Stimulated activated CD4-positive, alpha-beta T cell treated with anti-CD3 and anti-CD28 coated beads, TNF-alpha, amount 100 ng/mL, for 1 hour (primary cell): ENCODE results near the gene ACAN.

Experiments
- DNase-seq, 3 donors: peaks; one replicate each; pipeline ENCODE4 v3.0.0-alpha.2; 2020; ENCODE audit warnings: low read depth in 3 of 3, low spot score in 1 of 3

The ACAN gene

GRCh38 chr15:88876573-88876972 lies 73.3 kb downstream of the ACAN start:
- no peak for DNase-seq

GRCh38 chr15:88877415-88877814 lies 74.2 kb downstream of the ACAN start:
- DNase-seq = no peak

- DNase-seq = no peak
Observed at GRCh38 chr15:88877906-88878305, 74.7 kb downstream of the ACAN start.

DNA sequence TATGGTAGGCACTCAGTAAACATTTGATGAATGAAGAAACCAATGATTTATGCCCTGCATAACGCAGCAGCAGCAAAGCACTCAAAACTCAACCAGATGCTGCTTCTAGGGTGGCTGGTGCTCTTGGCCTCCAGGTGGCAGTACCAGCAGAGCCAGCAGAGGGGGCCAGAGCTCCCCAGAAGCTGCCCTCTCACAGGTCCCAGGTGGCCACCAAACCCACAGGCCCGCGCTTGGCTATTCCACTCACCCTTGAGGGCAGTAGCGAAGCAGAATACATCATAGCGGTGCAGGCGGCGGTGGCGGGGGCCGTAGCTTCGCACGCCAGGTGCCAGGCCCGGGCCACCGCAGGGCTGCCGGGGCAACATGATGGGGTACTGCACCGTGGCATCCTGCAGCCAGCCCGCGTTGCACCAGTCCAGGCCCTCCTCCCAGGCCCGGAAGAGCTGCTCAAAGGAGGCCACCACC lies 75.5 kb downstream of the ACAN start:
- DNase-seq = no peak

GRCh38 chr15:88880944-88881740 lies 77.9 kb downstream of the ACAN start:
- DNase-seq = no peak

- DNase-seq = no peak
Observed at GRCh38 chr15:88881775-88882174, 78.5 kb downstream of the ACAN start.

- no peak for DNase-seq
Observed at GRCh38 chr15:88882785-88883184, 79.5 kb downstream of the ACAN start.

GRCh38 chr15:88887068-88887580 lies 83.9 kb downstream of the ACAN start:
- no peak for DNase-seq

- no peak for DNase-seq
Observed at GRCh38 chr15:88888719-88889118, 85.5 kb downstream of the ACAN start.

- no peak for DNase-seq
Observed at GRCh38 chr15:88890495-88890894, 87.3 kb downstream of the ACAN start.

DNA sequence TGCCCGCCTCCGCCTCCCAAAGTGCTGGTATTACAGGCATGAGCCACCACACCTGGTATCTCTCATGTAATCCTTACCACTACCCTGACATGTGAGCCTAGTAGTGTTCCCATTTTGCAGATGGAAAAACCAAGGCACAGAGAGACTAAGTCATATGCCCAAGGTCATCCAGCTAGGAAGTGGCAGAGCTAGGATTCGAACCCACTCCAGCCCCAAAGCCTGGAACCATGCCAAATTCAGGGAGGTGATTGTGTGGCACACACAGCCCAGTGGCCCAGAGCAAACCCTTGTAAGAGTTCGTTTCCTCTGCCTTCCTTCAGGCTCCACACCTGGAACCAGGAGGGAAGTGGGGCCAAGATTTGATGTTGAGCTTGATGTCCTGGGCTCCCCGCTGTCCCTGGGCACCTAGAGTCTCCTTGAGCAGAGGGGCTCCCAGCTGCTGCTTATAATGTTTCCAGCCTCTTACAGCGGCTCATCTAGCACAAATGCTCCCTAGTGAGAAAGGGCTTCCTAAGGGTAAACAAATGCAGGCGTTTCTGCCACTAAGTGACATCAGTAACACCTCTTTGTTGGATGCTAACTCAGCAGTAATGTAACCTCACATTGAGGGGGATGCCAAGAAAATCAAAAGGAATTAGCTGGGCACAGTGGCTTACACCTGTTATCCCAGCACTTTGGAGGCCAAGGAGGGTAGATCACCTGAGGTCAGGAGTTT lies 88.5 kb downstream of the ACAN start:
- DNase-seq = no peak

GRCh38 chr15:88894348-88894818 lies 91.1 kb downstream of the ACAN start:
- DNase-seq = peak; percentile 61 to 83 (median 72)

DNA sequence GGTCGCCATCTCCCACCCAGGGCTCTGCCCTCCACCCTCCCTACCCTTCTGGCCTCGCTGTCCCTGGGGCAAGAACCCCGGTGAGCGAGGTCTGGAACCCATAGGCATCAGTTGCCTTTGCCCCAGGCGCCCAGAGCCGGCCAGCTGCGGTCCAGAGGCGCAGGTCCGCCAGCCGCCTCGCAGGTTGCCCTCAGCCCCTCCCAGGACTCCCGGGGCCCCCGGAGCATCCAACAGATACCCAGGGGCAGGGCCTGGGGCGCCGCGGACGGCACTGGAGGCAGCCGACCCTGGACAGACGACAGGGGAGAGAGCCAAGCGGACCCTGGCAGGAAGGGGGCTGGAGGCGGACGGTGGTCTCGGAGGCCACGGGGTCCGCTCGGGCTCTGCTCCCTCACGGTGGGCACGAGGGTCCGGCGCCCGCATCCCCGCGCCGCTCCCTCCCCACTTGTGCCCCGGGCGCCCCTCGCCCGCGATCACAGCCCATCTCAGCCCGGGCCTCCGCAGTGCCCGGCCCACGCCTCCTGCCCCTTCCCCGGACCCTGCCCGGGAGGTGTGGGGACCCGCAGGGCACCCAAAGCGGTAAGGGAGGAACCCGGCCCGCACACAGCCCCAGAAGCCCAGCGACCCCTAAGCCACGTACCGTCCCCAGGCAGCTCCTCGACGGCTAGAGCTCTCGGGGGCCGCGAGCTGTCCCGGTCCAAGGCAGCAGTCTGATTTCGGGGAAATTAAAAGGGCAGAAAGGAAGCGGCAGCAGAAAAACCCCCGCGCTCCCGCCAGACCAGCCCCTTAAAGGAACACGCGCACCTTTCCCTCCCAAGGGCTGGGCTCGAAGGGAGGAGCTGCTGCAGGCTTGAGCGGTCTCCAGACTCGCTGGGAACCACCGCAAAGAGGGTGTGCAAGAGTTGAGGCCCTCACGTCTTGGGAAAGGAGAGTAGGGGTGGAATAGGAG lies 91.9 kb downstream of the ACAN start, which contains the start of gene HAPLN3:
HAPLN3 (minus strand) TSS at position 726 of the 949 bp plus-strand sequence. CDS start 8,246 bp downstream, outside the sequence.
- DNase-seq = peak in 2 of 3 donors; percentile 20 to 46

DNA sequence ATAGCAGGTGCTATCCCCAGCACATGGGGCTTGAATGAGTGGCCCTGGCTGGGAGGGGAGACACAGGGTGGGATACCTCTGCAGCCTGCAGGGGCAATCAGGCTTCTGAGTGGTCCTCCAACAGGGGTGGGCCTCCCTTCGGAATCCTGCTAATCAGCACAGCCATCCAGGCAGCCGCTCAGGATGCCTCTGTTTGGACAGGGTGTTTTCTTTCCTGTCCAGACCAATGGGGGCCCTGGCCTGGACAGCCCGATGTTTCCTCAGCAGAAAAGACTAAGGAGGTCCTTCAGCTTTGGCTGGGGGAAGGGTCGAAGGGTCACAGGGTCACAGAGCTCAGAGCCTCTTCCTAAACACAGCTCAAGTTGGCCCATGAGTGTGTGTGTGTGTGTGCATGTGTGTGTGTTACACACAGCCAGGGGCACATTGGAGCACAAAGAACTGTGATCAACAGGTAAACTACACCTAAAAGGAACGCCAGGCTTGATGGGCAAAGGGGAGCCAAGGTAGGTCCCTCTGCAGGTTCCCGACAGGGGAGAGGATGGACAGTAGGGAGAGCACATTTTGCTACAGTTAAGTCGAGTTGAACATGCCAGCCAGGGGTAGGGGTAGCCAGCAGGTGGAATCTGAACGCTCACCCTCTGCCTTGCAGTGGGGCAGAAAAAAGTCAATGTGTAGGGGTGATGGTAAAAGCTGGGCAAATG lies 93.2 kb downstream of the ACAN start:
- no peak for DNase-seq

GRCh38 chr15:88897142-88897455 lies 93.9 kb downstream of the ACAN start:
- DNase-seq = no peak

DNA sequence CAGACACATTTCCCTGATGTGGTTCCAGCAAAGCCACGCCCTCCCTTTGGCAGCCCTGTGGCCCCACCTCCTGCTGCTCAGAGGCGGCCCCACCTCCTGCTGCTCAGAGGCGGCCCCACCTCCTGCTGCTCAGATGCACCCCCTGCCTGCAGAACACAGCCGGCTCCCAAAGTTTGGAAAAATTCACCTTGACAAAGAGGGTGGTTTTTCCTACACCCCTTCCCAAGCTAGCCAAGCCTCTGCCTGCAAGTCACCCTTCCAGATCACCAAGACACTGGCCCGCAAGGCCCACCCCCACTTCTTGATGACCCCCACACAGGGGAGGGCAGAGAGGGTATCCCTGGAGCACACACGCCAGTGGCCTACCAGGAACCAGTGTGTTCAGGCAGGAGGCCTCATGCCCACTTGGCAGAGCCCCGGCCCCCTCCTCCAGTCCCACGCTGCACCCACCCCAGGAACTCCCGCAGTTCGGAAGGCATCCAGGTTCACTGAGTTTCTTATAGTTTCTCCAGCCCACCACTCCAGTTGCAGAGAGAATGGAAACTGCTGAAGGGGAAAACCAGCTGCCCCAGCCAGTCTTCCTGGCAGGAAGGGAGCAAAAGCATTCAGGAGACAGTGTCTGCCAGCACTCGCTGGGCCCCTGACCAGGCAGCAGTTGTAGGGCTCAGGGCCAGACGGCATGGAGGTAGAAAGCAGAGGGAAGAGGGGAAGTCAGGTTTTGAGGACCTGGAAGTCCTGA lies 94.4 kb downstream of the ACAN start:
- peak; percentile 54 to 70 (median 67) for DNase-seq

DNA sequence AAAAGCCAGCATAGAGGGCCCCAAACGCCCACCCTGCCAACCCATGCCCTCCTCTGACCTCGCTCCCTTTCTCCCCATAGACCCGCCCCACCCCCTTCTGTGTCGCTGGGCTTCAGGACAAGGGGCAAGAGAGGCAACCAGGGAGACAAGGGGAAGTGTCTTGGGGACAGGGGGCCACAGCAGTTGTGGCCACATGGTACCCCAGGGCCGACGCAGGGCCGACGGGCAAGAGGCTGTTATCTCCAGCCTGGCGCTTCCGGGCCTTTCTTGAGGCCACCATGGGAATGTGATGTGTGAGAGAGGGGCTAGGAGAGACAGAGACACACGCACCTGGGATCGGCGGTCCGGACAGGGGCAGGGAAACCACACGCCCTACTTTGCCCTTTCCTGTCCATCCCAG lies 95.5 kb downstream of the ACAN start:
- DNase-seq = no peak

DNA sequence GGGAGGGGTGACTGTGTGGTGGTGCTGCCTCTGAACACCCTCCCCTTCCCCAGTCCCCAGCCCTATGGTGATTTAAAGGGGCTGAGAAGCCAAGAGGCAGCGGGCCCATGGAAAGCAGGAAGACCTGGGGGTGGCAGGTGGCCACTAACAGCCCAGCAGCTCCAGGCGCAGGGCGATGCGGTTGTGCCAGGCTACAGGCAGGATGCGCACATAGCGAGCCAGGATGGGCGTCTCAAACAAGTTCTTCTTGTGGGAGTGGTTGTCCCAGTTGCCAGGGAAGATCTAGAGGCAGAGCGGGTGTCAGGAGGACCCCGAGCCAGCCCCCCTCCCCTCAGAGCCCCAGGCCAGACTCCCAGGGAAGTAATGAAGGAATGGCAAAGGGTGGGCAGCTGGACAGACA lies 96.0 kb downstream of the ACAN start:
- DNase-seq = no peak

DNA sequence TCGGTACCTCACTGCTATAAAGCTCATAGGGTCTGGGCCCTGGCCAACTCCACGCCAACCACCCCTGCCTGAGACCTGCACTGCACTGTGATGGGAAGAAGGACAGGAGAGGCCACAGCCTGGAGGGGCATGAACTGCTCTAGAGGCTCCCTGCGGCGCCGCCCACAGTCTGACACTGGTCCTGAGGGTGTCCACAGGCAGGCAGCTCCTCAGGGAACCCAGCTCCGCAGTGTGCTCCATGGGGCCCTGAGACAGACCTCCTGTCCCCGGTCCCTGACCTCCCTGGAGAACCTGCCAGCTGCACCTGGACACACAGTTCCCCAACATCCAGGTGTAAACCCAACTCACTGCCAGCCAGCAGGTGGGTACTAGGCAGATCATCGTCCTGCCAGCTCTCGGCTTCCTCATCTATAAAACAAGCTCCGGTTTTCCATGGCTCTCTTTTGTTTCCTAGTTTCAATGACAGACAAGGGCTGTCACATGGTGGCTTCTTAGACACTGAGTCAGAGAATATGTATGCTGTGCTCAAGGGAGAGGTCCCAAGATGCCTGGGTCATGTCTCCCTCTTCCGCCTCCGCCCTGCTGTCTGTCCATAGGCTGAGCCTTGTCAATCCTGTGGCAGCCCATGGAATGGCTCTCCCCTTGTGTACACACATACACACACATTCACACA lies 97.2 kb downstream of the ACAN start:
- no peak for DNase-seq
